HG03066 (cell line): ENCODE measurements around the gene VPS11.

Experiments
- ATAC-seq: cut with Tn5 transposase; IDR thresholded peaks from one replicate; pipeline ENCODE4 v1.9.1; 2021; ENCODE audit warnings: low read depth; ENCODE audit not compliant: unreplicated experiment

The VPS11 gene

DNA sequence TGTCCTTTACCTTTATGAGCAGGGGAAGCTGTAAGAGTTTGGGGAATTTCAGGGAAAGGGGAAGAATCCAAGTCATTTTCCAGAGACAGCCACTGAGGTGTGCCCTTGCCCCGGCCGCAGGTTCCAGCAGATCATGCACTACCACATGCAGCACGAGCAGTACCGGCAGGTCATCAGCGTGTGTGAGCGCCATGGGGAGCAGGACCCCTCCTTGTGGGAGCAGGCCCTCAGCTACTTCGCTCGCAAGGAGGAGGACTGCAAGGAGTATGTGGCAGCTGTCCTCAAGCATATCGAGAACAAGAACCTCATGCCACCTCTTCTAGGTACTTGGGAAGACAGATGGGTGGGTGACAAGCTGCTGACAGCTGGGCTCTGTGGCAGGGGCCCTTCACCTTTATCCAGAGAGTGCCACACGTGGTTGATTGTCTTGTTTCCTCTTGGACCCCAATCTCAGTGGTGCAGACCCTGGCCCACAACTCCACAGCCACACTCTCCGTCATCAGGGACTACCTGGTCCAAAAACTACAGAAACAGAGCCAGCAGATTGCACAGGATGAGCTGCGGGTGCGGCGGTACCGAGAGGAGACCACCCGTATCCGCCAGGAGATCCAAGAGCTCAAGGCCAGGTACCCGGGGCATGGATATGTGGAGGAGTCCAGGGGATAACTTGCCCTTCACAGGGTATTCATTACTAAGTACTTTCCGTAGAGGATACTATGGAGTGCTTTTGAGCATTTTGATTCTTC is 11.2 kb downstream of the VPS11 start:
- ATAC-seq, result no peak

DNA sequence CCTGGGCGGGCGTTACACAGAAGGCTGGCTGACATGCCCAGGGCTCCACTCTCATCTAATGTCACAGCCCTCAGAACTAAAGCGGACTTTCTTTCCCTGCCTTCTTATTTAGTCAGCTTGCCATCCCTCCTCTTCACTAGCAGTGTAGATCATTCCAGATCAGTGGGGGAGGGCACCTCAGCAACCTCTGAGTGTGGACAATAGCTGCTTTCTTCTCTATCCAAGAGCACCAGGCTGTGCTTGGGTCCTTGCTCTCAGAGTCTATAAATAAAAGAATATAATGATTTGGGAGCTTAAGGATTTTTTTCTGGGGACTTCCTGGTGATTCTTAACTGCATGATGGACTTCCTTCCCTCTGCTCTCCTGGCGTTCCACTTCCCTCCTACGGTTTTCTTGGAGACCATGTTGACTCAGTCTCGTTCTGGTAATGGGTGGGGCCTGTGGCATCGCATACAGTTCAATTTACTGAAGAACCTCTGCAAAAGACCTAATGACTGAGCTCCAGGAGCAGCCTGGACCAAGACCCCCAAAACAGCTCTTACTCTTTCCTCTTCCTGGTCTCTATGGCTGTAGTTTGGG is 14.2 kb downstream of the VPS11 start:
- ATAC-seq, result no peak

DNA sequence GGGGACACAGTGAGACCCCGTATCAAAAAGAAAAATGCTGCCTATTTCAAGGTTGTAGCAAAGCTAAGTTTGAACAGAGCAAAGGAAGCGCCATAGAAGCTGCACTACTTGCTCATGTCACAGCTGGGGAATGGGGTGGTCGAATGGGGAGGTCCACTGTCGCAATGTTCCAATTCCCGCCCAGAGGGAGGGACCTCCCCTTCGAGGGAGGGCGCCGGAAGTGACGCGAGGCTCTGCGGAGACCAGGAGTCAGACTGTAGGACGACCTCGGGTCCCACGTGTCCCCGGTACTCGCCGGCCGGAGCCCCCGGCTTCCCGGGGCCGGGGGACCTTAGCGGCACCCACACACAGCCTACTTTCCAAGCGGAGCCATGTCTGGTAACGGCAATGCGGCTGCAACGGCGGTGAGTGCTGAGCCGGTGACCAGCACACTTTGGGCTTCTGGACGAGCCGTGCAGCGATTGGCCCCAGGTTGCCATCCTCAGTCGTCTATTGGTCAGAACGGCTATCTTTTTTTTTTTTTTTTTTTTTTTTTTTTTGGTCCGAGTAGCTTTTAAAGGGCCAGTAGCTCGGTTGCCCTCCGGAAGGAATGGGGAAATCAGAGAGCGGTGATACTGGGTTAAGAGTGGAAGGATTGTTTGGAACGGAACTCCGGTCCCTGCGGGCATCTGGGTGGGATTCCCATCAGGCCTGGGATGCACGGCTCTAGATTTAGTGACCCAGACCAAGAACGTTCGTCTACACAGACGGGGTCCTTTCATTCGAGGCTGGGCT is 17.2 kb downstream of the VPS11 start, which contains the start of gene HMBS:
Gene HMBS, plus strand, starts transcription at position 219 of the 774 bp plus-strand sequence. Its CDS starts 153 bp downstream, at position 372.
- peak; percentile 92 for ATAC-seq

DNA sequence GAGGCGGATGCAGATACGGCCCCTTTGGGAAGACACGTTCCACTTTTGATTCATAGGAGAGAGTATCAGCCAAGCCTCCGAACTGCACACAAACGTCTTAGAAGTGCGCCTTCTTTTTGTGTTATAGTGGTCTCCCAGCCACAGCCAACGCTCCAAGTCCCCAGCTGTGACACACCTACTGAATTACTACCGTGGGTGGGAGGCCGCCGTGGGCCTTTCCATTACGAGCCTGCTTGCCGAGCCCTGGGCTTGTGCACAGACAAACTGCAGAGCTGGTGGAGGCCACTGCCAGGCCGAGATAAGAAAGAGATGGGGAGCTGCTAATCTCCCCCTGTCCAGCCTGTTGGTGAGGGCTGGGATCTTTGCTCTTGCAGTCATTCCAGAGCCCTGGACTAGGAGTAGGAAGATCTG is 17.8 kb downstream of the VPS11 start:
- ATAC-seq, result peak; percentile 25

DNA sequence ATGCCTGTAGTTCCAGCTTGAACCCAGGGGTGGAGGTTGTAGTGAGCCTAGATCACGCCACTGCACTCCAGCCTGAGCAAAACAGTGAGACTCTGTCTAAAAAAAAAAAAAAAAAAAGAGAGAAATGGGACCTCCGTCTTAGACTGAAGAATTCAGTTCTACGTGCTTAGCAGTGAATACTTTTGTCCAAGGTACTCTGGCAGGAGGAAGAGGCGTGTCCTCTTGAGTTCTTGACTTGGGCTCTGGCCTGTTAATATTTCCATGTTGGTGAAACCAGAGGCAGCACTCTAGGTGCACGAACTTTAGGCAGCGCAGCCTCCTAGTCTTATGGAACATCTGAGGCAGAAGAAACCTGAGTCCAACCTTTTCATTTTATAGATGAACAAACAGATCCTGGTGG is 19.5 kb downstream of the VPS11 start:
- ATAC-seq, result no peak

DNA sequence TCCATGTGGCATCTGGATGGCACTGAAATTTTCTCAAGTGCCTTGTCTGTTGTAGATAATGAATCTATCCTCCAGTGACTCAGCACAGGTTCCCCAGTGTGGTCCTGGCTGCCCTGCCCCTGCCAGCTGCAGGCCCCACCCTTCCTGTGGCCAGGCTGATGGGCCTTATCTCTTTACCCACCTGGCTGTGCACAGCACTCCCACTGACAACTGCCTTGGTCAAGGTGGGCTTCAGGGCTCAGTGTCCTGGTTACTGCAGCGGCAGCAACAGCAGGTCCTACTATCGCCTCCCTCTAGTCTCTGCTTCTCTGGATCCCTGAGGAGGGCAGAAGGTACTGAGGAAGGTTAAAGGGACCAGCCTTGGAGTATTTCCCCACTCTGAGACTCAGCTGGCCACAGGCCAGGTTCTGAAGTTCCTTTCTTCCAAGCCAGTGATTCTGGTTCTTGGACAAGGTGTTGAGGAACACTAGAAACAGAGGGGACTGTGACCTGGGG is 20.2 kb downstream of the VPS11 start:
- ATAC-seq, result no peak

DNA sequence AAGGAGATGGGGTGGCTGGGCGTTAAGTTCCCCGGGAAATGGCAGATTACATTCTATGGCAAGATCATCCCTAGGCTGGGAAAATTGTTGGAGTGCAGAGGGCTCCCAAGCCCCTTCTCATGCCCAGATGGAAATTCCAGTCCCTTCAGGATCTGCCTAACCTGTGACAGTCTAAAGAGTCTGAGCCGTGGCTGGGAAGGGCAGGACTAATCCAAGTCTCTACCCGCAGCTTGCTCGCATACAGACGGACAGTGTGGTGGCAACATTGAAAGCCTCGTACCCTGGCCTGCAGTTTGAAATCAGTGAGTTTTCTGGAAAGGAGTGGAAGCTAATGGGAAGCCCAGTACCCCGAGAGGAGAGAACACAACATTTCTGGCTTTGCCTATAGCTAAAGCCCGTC is 20.8 kb downstream of the VPS11 start:
- ATAC-seq, result no peak

DNA sequence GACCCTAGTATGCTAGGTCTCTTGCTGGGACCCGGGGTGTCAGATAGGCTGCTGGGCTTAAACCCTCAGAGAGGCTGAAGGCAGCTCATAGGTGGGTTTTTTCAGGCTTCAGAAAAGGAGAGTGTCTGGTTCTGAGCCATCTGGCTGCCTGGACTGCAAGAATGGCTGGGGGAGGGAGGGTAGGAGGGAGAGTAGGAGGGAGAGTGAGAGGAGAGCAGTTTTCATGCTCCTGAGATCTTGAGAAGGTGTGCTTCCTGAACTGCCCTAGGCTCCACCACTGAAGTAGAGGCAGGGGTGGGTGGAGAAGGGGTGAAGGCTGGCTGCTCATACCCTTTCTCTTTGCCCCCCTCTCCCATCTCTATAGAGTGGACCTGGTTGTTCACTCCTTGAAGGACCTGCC is 21.7 kb downstream of the VPS11 start:
- ATAC-seq, result no peak

DNA sequence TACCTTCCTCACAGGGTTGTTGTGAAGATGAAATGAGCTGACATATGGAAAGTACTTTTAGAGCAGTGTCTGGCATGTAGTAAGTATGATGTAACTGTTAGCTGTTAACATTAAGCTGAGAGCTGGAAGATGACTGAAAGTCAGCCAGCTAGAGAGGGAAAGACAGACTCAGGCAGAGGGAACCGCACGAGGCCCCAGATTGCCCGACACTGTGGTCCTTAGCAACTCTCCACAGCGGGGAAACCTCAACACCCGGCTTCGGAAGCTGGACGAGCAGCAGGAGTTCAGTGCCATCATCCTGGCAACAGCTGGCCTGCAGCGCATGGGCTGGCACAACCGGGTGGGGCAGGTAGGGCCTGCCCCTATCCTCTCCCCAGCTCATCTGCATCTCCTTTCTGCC is 23.6 kb downstream of the VPS11 start:
- no peak for ATAC-seq

DNA sequence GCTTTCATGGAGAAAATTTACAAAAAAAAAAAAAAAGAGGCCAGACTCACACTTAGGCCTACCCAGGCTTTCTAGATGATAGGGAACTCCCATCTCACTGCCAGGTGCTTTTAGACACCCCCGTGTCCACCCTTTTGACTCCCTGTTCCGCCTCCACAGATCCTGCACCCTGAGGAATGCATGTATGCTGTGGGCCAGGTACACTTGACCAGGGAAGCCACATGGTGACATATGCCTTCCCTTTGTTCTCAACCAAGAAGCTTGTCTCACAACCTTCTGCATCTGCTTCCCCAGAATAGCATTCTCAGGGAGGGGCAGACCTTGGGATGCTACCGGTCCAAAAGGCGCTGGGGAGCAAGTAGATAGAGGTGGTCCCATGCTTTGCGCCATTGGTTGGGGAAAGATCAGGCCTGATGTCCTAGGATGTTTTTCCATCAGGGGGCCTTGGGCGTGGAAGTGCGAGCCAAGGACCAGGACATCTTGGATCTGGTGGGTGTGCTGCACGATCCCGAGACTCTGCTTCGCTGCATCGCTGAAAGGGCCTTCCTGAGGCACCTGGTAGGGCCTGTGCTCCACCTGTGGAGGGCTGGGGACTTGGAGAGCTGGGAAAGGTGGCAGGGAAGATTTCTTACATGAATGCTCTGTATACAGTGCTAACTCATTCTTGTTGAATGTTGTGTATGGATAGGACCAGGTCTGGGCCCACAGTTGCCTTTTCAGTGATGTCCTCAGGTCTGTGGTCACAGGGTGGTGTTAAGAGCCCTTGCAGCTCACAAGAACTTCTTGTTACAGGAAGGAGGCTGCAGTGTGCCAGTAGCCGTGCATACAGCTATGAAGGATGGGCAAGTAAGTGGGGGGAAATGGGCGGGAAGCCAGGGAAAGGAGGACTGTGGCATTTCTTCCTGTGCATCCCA is 24.6 kb downstream of the VPS11 start:
- ATAC-seq, result no peak

DNA sequence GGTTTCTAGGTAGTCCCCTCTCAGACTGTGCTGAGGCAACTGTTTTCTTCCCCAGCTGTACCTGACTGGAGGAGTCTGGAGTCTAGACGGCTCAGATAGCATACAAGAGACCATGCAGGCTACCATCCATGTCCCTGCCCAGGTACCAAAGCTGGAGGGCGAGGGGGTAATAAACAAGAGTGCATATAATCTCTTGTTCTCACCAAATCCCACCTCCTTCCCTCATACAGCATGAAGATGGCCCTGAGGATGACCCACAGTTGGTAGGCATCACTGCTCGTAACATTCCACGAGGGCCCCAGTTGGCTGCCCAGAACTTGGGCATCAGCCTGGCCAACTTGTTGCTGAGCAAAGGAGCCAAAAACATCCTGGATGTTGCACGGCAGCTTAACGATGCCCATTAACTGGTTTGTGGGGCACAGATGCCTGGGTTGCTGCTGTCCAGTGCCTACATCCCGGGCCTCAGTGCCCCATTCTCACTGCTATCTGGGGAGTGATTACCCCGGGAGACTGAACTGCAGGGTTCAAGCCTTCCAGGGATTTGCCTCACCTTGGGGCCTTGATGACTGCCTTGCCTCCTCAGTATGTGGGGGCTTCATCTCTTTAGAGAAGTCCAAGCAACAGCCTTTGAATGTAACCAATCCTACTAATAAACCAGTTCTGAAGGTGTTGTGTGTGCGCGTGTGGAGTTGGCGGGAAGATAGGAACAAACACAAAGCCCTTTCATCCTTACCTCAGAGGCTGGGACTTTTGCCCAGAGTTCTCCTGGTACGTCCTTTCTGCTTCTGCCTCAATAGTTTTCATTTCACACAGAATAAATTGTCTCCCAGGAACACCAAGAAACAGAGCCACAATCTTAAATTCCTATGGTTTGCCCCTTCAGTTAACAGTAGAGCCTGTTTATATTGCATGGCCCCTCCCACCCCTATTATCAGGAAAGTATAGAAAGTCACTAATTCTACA is 25.5 kb downstream of the VPS11 start:
- no peak for ATAC-seq

DNA sequence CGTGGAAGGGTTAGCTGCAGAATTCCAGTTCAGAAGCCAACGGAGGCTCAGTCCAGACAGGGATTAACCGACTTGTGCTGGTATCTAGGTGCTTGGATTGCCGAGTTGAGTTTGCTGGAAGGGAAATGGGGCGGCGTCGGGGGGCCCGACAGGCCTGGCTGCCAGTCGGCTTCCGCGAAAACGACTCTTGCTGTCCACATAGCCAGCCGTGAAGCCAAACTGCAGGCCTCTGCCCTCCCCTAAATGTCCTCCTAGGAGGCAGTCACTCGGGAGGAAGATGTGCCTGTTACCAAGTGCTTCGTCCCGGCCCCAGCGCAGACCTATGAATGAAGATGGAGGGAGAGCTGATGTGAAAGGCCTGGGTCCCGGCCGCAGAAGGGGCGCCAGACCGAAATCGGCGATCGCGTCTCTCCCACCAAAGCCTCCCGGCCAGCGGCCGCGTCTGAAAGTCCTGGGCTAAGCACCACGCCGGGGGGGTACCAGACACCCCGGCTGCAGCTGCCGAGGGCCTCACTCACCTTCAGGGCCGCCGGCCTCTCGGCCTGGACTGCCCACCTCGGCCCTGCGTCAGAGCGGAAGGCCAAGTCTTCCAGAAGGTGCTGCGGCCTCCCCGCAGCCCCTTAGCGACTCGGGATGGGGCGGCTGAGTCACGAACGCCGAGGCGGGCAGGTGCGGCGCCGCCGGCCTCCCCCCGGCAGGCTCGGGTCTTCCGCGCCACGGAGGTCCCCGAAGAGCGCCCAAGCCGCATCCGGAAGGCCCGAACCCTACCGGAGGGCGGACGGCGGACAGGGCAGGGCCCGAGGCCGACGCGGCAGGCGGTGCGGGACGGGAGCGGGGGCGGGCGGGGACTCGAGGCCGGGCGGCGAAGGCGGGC is 26.6 kb downstream of the VPS11 start:
- ATAC-seq, result peak; percentile 4

DNA sequence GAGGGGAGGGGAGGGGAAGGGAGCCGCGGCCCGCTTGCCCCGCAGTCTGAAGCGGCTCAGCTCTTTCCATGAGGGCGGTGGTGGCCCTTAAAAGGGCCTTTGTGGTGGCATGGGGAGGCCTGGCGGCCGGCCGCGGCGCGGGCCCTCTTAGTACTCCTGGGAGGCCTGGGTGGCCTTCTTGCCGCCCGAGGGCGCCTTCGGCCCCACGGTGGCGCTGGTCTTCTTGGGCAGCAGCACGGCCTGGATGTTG is 27.1 kb downstream of the VPS11 start:
- peak; percentile 41 for ATAC-seq

DNA sequence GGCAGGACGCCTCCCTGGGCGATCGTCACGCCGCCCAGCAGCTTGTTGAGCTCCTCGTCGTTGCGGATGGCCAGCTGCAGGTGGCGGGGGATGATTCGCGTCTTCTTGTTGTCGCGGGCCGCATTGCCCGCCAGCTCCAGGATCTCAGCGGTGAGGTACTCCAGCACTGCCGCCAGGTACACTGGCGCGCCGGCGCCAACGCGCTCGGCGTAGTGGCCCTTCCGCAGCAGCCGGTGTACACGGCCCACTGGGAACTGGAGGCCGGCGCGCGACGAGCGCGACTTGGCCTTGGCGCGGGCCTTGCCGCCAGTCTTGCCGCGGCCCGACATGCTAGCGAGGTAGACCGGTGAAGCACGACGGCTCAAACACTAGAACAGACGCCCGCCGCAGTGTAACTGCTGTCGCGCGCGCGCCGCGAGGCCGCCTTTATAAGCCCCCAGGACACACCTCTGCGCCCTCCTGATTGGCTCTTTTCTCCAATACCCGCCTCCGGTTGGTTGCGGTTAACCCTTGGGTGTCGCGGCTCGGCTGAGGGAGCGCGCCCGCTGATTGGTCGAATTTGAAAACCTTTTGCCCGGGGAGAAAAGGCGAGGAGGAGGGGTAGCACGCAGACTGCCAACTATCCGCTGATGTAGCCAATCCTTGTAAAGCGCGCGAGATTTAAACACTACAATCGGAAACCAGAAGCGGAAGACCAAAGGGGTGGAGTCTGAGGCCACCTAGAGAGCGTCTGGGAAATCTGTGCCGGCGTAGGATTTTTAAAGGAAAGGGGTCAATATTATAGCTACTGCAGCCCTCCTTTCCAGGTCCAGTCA is 27.7 kb downstream of the VPS11 start:
- ATAC-seq, result peak; percentile 78

DNA sequence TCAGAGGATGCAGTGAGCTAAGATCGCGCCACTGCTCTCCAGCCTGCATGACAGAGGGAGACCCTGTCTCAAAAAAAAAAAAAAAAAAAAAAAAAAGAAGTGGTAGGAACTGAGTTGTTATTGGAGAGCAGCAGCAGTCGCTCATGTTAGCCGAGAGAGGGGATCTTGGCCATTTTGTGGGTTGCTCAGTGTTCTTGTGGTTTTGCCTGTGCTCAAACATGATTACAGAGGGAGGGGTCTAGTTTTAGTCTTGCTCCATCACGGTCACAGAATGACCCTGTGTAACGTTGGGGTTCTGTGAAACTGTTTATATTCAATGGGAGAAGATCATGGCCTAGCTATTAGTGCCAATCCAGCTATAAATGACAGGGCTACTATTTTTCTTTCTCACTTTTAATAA is 32.1 kb downstream of the VPS11 start:
- no peak for ATAC-seq

DNA sequence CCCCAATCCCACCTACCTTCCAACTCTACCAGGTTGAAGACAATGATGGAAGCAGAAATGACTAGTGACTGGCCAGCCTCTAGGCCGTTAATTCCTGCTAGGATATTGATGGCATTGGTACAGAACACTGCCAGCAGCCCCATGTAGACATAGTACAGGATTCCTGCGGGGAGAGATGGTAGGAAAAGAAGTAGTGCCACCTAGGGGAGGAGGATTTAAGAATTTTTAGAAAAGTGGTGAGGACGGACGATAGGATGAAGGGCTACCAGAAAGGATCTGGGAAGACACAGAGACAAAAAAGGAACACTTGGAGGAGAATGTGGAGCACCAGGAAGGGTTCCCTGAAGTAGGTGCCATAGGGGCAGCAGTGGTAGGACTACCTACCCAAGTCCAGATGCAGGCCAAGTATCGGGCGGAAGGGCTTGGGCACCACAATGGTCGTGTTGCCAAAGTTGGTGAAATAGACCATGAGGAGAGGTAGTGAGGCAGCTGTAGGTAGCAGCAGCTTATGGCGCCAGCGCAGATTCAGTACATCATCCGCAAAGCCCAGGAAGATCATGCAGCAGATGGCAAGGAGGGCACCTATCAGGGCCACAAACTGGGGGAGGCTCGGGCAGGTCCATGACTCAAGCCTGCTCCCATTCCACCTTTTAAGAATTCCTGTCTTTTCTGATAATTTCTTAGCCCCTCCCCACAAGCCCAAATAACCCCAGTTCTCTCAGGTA is 32.8 kb downstream of the VPS11 start:
- ATAC-seq, result no peak
